Stomach (tissue), 4 donors: ENCODE data around the gene HLTF.

Experiments
- CTCF ChIP-seq, 7 experiments: fragments of 450-650 bp in 4 of 7; fragments of 200-600 bp in 3 of 7; sonication (generic) in 3 of 7; IDR thresholded peaks; one replicate each; pipeline ENCODE4 v1.5.1; 2016 to 2019; ENCODE audit warnings: antibody characterized with exemption in 7 of 7, control low read depth in 2 of 7, mild to moderate bottlenecking in 1 of 7
- EP300 ChIP-seq: sonication (generic); formaldehyde crosslinking; IDR thresholded peaks from one replicate; pipeline ENCODE4 v1.6.1; 2017; ENCODE audit warnings: antibody characterized with exemption
- POLR2A ChIP-seq, 4 donors: fragments of 450-650 bp; IDR thresholded peaks; one replicate each; pipeline ENCODE4 v1.6.1; 2016; ENCODE audit warnings: antibody characterized with exemption in 4 of 4, control low read depth in 2 of 4, mild to moderate bottlenecking in 1 of 4, moderate library complexity in 1 of 4

- TF ChIP-seq CTCF (IDR thresholded peaks at IDR 0.05): no peak
- TF ChIP-seq EP300: no peak
- no peak for TF ChIP-seq POLR2A (IDR thresholded peaks at IDR 0.05)
These were observed 8.7 kb downstream of the HLTF start for GRCh38 chr3:149077628-149078027.
